Fibroblast of lung (primary cell): Measurements from ENCODE around the gene RIIAD1.

Source experiments
- CTCF ChIP-seq, 2 donors: IDR thresholded peaks in 1 of 2; conservative IDR thresholded peaks in 1 of 2; 1 replicate in 1 of 2; 2 replicates in 1 of 2; pipeline ENCODE4 v1.5.1; 2011 to 2012; ENCODE audit warnings: low read length in 2 of 2, control low read depth in 1 of 2, inconsistent platforms in 1 of 2, low read depth in 1 of 2, mild to moderate bottlenecking in 1 of 2
- EZH2 ChIP-seq: IDR thresholded peaks from 2 replicates; pipeline ENCODE4 v1.5.1; 2012; ENCODE audit warnings: low read length, control low read depth, mild to moderate bottlenecking; ENCODE audit errors: missing control alignments

GRCh38 chr1:151713874-151714273 lies 7.4 kb upstream of the RIIAD1 start:
- TF ChIP-seq CTCF (conservative IDR thresholded peaks at IDR 0.05 in 1 of 2, IDR thresholded peaks at IDR 0.05 in 1 of 2; ENCODE audit: low read depth in 1 of 2, low read length in 2 of 2) (no peak), EZH2 (no peak)
